Measurements from ENCODE around the gene LMOD3. TPM values are rescaled to one million over a fixed set of nuclear protein-coding genes. Genes with fewer than 3 reads are reported as not detected.

LMOD3 gene
- total and polyA plus RNA-seq, 2 of the 8 experiments (the other 6 are each of a cell fraction or from before 2014, with no cell fraction given) = not detected

- H4K8ac ChIP-seq (ENCODE audit: extremely low read depth, insufficient read depth, low read length) = no peak overlapping the region
- no peak overlapping the region for H3K23ac ChIP-seq (ENCODE audit: insufficient read length)
- H4K91ac ChIP-seq (replicated peaks; ENCODE audit: insufficient read length, low read length) = no peak overlapping the region
- H4K20me1 ChIP-seq (replicated peaks in 1 of 2; ENCODE audit: control insufficient read depth in 1 of 2, insufficient read depth in 2 of 2, low read length in 2 of 2) = no peaks in the 10 kb centered on the region
- H2BK15ac ChIP-seq (ENCODE audit: low read length) = no peak overlapping the region
- H2AFZ ChIP-seq (ENCODE audit: low read length) = no peak overlapping the region
- H3K79me2 ChIP-seq (ENCODE audit: control insufficient read depth in 1 of 2, insufficient read depth in 2 of 2, low read length in 2 of 2) = no peaks in the 10 kb centered on the region
- ChIA-PET CTCF (ENCODE audit: partially characterized antibody) (interaction anchor here (0.6 kb wide), 1 partner anchor 502 kb away, joined by 3 read pairs; no protein-coding TSS in a partner anchor), POLR2A (ENCODE audit: partially characterized antibody) (no interaction called here)
- H3K9ac ChIP-seq (replicated peaks in 1 of 4; ENCODE audit: extremely low read depth in 1 of 4, low read depth in 3 of 4, low read length in 3 of 4) = no peak overlapping the region
- no peaks in the 10 kb centered on the region for H3K27me3 ChIP-seq (replicated peaks in 1 of 4; ENCODE audit: control insufficient read depth in 3 of 4, extremely low read depth in 1 of 4, insufficient read depth in 3 of 4, low read length in 3 of 4)
- no peak overlapping the region for H3K4ac ChIP-seq (replicated peaks; ENCODE audit: insufficient read length, low read depth, low read length)
- H2BK5ac ChIP-seq (ENCODE audit: low read depth, low read length) = no peak overlapping the region
- DNase-seq (ENCODE audit: low read depth in 1 of 2, low spot score in 2 of 2) = no peak
- peaks cover 0 to 7% (median under 1%) of the 10 kb centered on the region in 4 experiments; a peak in 3 of 7 replicates for H3K4me1 ChIP-seq (replicated peaks in 1 of 4; ENCODE audit: control insufficient read depth in 3 of 4, insufficient read depth in 4 of 4, low read length in 3 of 4)
- no peak overlapping the region for H3K4me2 ChIP-seq (ENCODE audit: insufficient read depth in 1 of 2, low read depth in 2 of 2, low read length in 2 of 2)
- H3K79me1 ChIP-seq (ENCODE audit: low read depth, low read length) = no peaks in the 10 kb centered on the region
- H3K4me3 ChIP-seq (ENCODE audit: extremely low read depth in 1 of 4, insufficient read depth in 2 of 4, low read depth in 3 of 4, low read length in 4 of 4) = no peak overlapping the region
- no peak overlapping the region for H3K27ac ChIP-seq (ENCODE audit: low read depth, low read length)
- no peak overlapping the region for H2AK5ac ChIP-seq (ENCODE audit: low read depth, low read length)
- no peak overlapping the region for H2BK12ac ChIP-seq (ENCODE audit: low read depth, low read length)
- H3K56ac ChIP-seq (replicated peaks; ENCODE audit: insufficient read length, low read depth, low read length) = no peak overlapping the region
- no peaks in the 10 kb centered on the region for H3K9me3 ChIP-seq (ENCODE audit: insufficient read depth in 2 of 2, low read depth in 1 of 2, low read length in 1 of 2)
- no peak overlapping the region for H3K18ac ChIP-seq (ENCODE audit: extremely low read depth, low read length)
- 100% methylated on average over 2 of the region's 5 CpGs; no CpG with 5 or more reads in 1 of the 2 experiments for WGBS, 2 experiments (ENCODE audit: extremely low coverage in 1 of 2, insufficient coverage in 1 of 2, insufficient read length in 1 of 2, insufficient replicate concordance in 2 of 2, low coverage in 1 of 2, low lambda C conversion rate in 2 of 2, missing lambda C conversion rate in 1 of 2)
- no peak overlapping the region for H4K5ac ChIP-seq (ENCODE audit: insufficient read length, low read depth, low read length)
- H3K14ac ChIP-seq (ENCODE audit: insufficient read length) = no peak overlapping the region
- FAIRE-seq = no peak
- H3K36me3 ChIP-seq (ENCODE audit: control insufficient read depth in 2 of 4, insufficient read depth in 4 of 4, low read length in 3 of 4) = no peaks in the 10 kb centered on the region
- no peak overlapping the region for H2BK20ac ChIP-seq (ENCODE audit: low read length)
- no peak overlapping the region for H2BK120ac ChIP-seq (replicated peaks; ENCODE audit: low read depth, low read length)
- no peaks in the 10 kb centered on the region for H3K23me2 ChIP-seq (ENCODE audit: low read depth, low read length)
- no peak for TF ChIP-seq SIN3A (conservative IDR thresholded peaks at IDR 0.05 in 1 of 2, IDR thresholded peaks at IDR 0.05 in 1 of 2; ENCODE audit: low read depth in 1 of 2, low read length in 2 of 2)
- no peak for TF ChIP-seq POU5F1 (IDR thresholded peaks at IDR 0.05; ENCODE audit: low read depth, low read length)
- TF ChIP-seq RXRA (IDR thresholded peaks at IDR 0.05; ENCODE audit: insufficient read depth, low read depth, low read length) = no peak
- TF ChIP-seq SUZ12 (IDR thresholded peaks at IDR 0.05; ENCODE audit: low read length) = no peak
- no peak for TF ChIP-seq HDAC2 (IDR thresholded peaks at IDR 0.05; ENCODE audit: borderline replicate concordance in 1 of 2, low read depth in 2 of 2, low read length in 2 of 2)
- no peak for TF ChIP-seq KDM1A (IDR thresholded peaks at IDR 0.05; ENCODE audit: borderline replicate concordance, low read length)
- TF ChIP-seq ATF3 (IDR thresholded peaks at IDR 0.05; ENCODE audit: insufficient read depth, low read depth, low read length) = no peak
- TF ChIP-seq RFX5 (IDR thresholded peaks at IDR 0.05; ENCODE audit: borderline replicate concordance, low read depth, low read length) = no peak
- TF ChIP-seq TBP (IDR thresholded peaks at IDR 0.05; ENCODE audit: low read depth, low read length) = no peak
- no peak for TF ChIP-seq MAFK (IDR thresholded peaks at IDR 0.05; ENCODE audit: low read depth, low read length)
- TF ChIP-seq EZH2 (IDR thresholded peaks at IDR 0.05; ENCODE audit: low read depth, low read length, severe bottlenecking) = no peak
- no peak for TF ChIP-seq MAX (IDR thresholded peaks at IDR 0.05)
- TF ChIP-seq KDM5A (IDR thresholded peaks at IDR 0.05; ENCODE audit: low read length) = no peak
Measured at GRCh38 chr3:69096299-69096698, 26.1 kb downstream of the LMOD3 start.

All from H1 (cell line).